ENCODE measurements around the gene CLIC1.

- TF ChIP-seq USF1 (IDR thresholded peaks at IDR 0.05) (no peak), YY1 (IDR thresholded peaks at IDR 0.05; ENCODE audit: low read depth) (no peak), MAX (IDR thresholded peaks at IDR 0.05) (no peak), EGR1 (IDR thresholded peaks at IDR 0.05) (no peak)
Observed at GRCh38 chr6:31785475-31785874, 49.1 kb upstream of the CLIC1 start.
